H1 (cell line): ENCODE data around the gene TSFM. TPM values are rescaled to one million over a fixed set of nuclear protein-coding genes. Genes with fewer than 3 reads are reported as not detected.

Experiments used
- CTCF ChIA-PET: fragments of 300-600 bp; sonication (Branson Sonifier 250); formaldehyde crosslinking; loops from one replicate; lab custom pipeline; 2021; ENCODE audit not compliant: partially characterized antibody; lab: Charles Lee
- POLR2A ChIA-PET: fragments of 300-600 bp; sonication (Branson Sonifier 250); formaldehyde crosslinking; loops from one replicate; lab custom pipeline; 2021; ENCODE audit warnings: inconsistent platforms; ENCODE audit not compliant: partially characterized antibody; lab: Charles Lee
- DNase-seq, 2 experiments: peaks; one replicate each; pipeline versions ENCODE4 v3.0.0 to v3.0.0-alpha.2; 2010 to 2022; ENCODE audit warnings: low spot score in 2 of 2, low read depth in 1 of 2, mixed read lengths in 1 of 2
- FAIRE-seq: peaks from 2 replicates; lab custom pipeline; 2011; peaks lifted over from hg19 to GRCh38; lab: Jason Lieb, UNC
- H2AFZ ChIP-seq: 2 replicates; pipeline ENCODE4 v1.8.1; 2012; ENCODE audit warnings: low read length, inconsistent platforms
- H2AK5ac ChIP-seq: 2 replicates; pipeline ENCODE4 v1.6.1; 2013; ENCODE audit warnings: low read depth, low read length
- H2BK120ac ChIP-seq: replicated peaks from 2 replicates; pipeline ENCODE3; 2013; ENCODE audit warnings: low read depth, low read length, inconsistent platforms
- H2BK12ac ChIP-seq: 2 replicates; pipeline ENCODE4 v1.6.1; 2013; ENCODE audit warnings: low read depth, low read length
- H2BK15ac ChIP-seq: 2 replicates; pipeline ENCODE4 v1.6.1; 2013; ENCODE audit warnings: low read length
- H2BK20ac ChIP-seq: 2 replicates; pipeline ENCODE4 v1.6.1; 2013; ENCODE audit warnings: low read length
- H2BK5ac ChIP-seq: 2 replicates; pipeline ENCODE4 v1.6.1; 2013; ENCODE audit warnings: low read depth, low read length
- H3K14ac ChIP-seq: 2 replicates; pipeline ENCODE4 v1.6.1; 2013; ENCODE audit warnings: inconsistent platforms; ENCODE audit not compliant: insufficient read length
- H3K18ac ChIP-seq: 2 replicates; pipeline ENCODE4 v1.6.1; 2013; ENCODE audit warnings: low read length; ENCODE audit errors: extremely low read depth
- H3K23ac ChIP-seq: 2 replicates; pipeline ENCODE4 v1.6.1; 2013; ENCODE audit warnings: inconsistent platforms; ENCODE audit not compliant: insufficient read length
- H3K23me2 ChIP-seq: 2 replicates; pipeline ENCODE4 v1.6.1; 2013; ENCODE audit warnings: low read depth, low read length
- H3K27ac ChIP-seq: 2 replicates; pipeline ENCODE4 v1.6.1; 2011; ENCODE audit warnings: low read depth, low read length, inconsistent platforms
- H3K27me3 ChIP-seq, 4 experiments: replicated peaks in 1 of 4; 1 replicate in 1 of 4; 2 replicates in 3 of 4; pipeline versions ENCODE4 v1.6.1 to v1.8.1; 2011 to 2013; ENCODE audit warnings: low read length in 3 of 4, mild to moderate bottlenecking in 3 of 4, inconsistent platforms in 2 of 4, mixed read lengths in 2 of 4, moderate library complexity in 1 of 4; ENCODE audit not compliant: control insufficient read depth in 3 of 4, insufficient read depth in 3 of 4; ENCODE audit errors: extremely low read depth in 1 of 4
- H3K36me3 ChIP-seq, 4 experiments: 2 replicates each; pipeline versions ENCODE4 v1.6.1 to v1.8.1; 2011 to 2013; ENCODE audit warnings: mild to moderate bottlenecking in 4 of 4, low read length in 3 of 4, moderate library complexity in 2 of 4, control low read depth in 1 of 4, inconsistent platforms in 1 of 4; ENCODE audit not compliant: insufficient read depth in 4 of 4, control insufficient read depth in 2 of 4
- H3K4ac ChIP-seq: replicated peaks from 2 replicates; pipeline ENCODE3; 2013; ENCODE audit warnings: low read length, low read depth, mixed read lengths, inconsistent platforms; ENCODE audit not compliant: insufficient read length
- H3K4me1 ChIP-seq, 4 experiments: replicated peaks in 1 of 4; 1 replicate in 1 of 4; 2 replicates in 3 of 4; pipeline versions ENCODE4 v1.6.1 to v1.8.1; 2011 to 2013; ENCODE audit warnings: low read length in 3 of 4, inconsistent platforms in 2 of 4, mixed read lengths in 1 of 4; ENCODE audit not compliant: insufficient read depth in 4 of 4, control insufficient read depth in 3 of 4
- H3K4me2 ChIP-seq, 2 experiments: 2 replicates each; pipeline versions ENCODE4 v1.6.1 to v1.8.1; 2011 to 2013; ENCODE audit warnings: low read depth in 2 of 2, low read length in 2 of 2, control low read depth in 1 of 2, inconsistent platforms in 1 of 2, mild to moderate bottlenecking in 1 of 2; ENCODE audit not compliant: insufficient read depth in 1 of 2
- H3K4me3 ChIP-seq, 4 experiments: fragments of 200-600, 300-600 bp in 1 of 4; sonication (generic), shearing (Covaris generic), sonication (Bioruptor Twin) in 1 of 4; 2 replicates each; pipeline versions ENCODE4 v1.5.1 to v1.8.1; 2011 to 2016; ENCODE audit warnings: low read length in 4 of 4, low read depth in 3 of 4, control low read depth in 2 of 4, inconsistent platforms in 2 of 4, mild to moderate bottlenecking in 2 of 4, mixed read lengths in 1 of 4, moderate library complexity in 1 of 4; ENCODE audit not compliant: insufficient read depth in 2 of 4; ENCODE audit errors: extremely low read depth in 1 of 4
- H3K56ac ChIP-seq: replicated peaks from 2 replicates; pipeline ENCODE3; 2013; ENCODE audit warnings: low read depth, mild to moderate bottlenecking, mixed read lengths, low read length, inconsistent platforms; ENCODE audit not compliant: insufficient read length
- H3K79me1 ChIP-seq: 2 replicates; pipeline ENCODE4 v1.6.1; 2013; ENCODE audit warnings: low read depth, low read length, control low read depth
- H3K79me2 ChIP-seq, 2 experiments: 2 replicates each; pipeline versions ENCODE4 v1.6.1 to v1.8.1; 2012 to 2013; ENCODE audit warnings: low read length in 2 of 2, mild to moderate bottlenecking in 2 of 2, inconsistent platforms in 1 of 2; ENCODE audit not compliant: insufficient read depth in 2 of 2, control insufficient read depth in 1 of 2
- H3K9ac ChIP-seq, 4 experiments: replicated peaks in 1 of 4; 1 replicate in 1 of 4; 2 replicates in 3 of 4; pipeline versions ENCODE4 v1.6.1 to v1.8.1; 2011 to 2013; ENCODE audit warnings: low read depth in 3 of 4, low read length in 3 of 4, control low read depth in 2 of 4, mild to moderate bottlenecking in 2 of 4, moderate library complexity in 2 of 4, inconsistent platforms in 1 of 4; ENCODE audit errors: extremely low read depth in 1 of 4
- H3K9me3 ChIP-seq, 2 experiments: 2 replicates each; pipeline versions ENCODE4 v1.6.1 to v1.8.1; 2012 to 2013; ENCODE audit warnings: mild to moderate bottlenecking in 2 of 2, moderate library complexity in 2 of 2, control low read depth in 1 of 2, inconsistent platforms in 1 of 2, low read depth in 1 of 2, low read length in 1 of 2, mixed read lengths in 1 of 2; ENCODE audit not compliant: insufficient read depth in 2 of 2
- H4K20me1 ChIP-seq, 2 experiments: replicated peaks in 1 of 2; 2 replicates each; pipeline versions ENCODE3 to v1.8.1; 2011 to 2013; ENCODE audit warnings: inconsistent platforms in 2 of 2, low read length in 2 of 2, mild to moderate bottlenecking in 1 of 2; ENCODE audit not compliant: insufficient read depth in 2 of 2, control insufficient read depth in 1 of 2
- H4K5ac ChIP-seq: 2 replicates; pipeline ENCODE4 v1.6.1; 2013; ENCODE audit warnings: low read length, low read depth, mixed read lengths, inconsistent platforms; ENCODE audit not compliant: insufficient read length
- H4K8ac ChIP-seq: 2 replicates; pipeline ENCODE4 v1.8.0; 2013; ENCODE audit warnings: mild to moderate bottlenecking, moderate library complexity, low read length, inconsistent platforms; ENCODE audit not compliant: insufficient read depth; ENCODE audit errors: extremely low read depth
- H4K91ac ChIP-seq: replicated peaks from 2 replicates; pipeline ENCODE3; 2013; ENCODE audit warnings: low read length, mixed read lengths, inconsistent platforms; ENCODE audit not compliant: insufficient read length
- KDM4A ChIP-seq: IDR thresholded peaks from one replicate; pipeline ENCODE4 v1.7.1; 2012; ENCODE audit warnings: low read depth, mild to moderate bottlenecking, moderate library complexity, low read length, inconsistent platforms; ENCODE audit not compliant: severe bottlenecking
- PHF8 ChIP-seq: fragments of 200-600 bp; sonication (generic); conservative IDR thresholded peaks from 2 replicates; pipeline ENCODE4 v1.7.1; 2012; ENCODE audit warnings: low read depth, mild to moderate bottlenecking, inconsistent platforms, low read length, moderate library complexity
- POLR2A ChIP-seq, 2 experiments: IDR thresholded peaks; 1 replicate in 1 of 2; 2 replicates in 1 of 2; pipeline ENCODE4 v1.6.1; 2011; ENCODE audit warnings: low read depth in 2 of 2, low read length in 2 of 2, mild to moderate bottlenecking in 2 of 2; ENCODE audit errors: control extremely low read depth in 1 of 2
- SIN3A ChIP-seq, 2 experiments: IDR thresholded peaks in 1 of 2; conservative IDR thresholded peaks in 1 of 2; 2 replicates each; pipeline ENCODE4 v1.6.1; 2011 to 2012; ENCODE audit warnings: low read length in 2 of 2, improper control_type of control experiment in 1 of 2, low read depth in 1 of 2, mild to moderate bottlenecking in 1 of 2
- WGBS, 2 experiments: shearing (Covaris generic) in 1 of 2; methylation state at CpG; one replicate each; pipeline versions ENCODE4 v1.1.6 to v1.1.7; 2013 to 2015; ENCODE audit warnings: low lambda C conversion rate in 2 of 2, mixed read lengths in 2 of 2, inconsistent platforms in 1 of 2, low coverage in 1 of 2, missing lambda C conversion rate in 1 of 2; ENCODE audit not compliant: insufficient replicate concordance in 2 of 2, insufficient coverage in 1 of 2, insufficient read length in 1 of 2; ENCODE audit errors: extremely low coverage in 1 of 2, missing lambda C conversion rate in 1 of 2; 5-methylcytosine and 5-hydroxymethylcytosine counted together
- polyA plus RNA-seq, 7 experiments: library from polyadenylated mRNA; depleted of rRNA in 3 of 7; stranded (reverse) in 5 of 7; unstranded in 2 of 7; fragments of >200 nt in 5 of 7; fragments of 200-250 nt in 2 of 7; gene quantifications; 1 replicate in 5 of 7; 2 replicates in 1 of 7; 4 replicates in 1 of 7; pipeline versions ENCODE4 v1.2.1 to v1.2.3, GENCODE V29; 2011 to 2013; ENCODE audit warnings: missing spikeins in 2 of 7, mixed read lengths in 2 of 7
- total RNA-seq: library from RNA; stranded (reverse); fragmentation: NEBNext Ultra II Directional; extraction: Animal tissue kit (Norgen Biotek cat#: 25700); gene quantifications from 2 replicates; pipeline ENCODE4 v1.2.1, GENCODE V29; 2021

Gene TSFM
- total and polyA plus RNA-seq, 2 of the 8 experiments (the other 6 are each of a cell fraction or from before 2014, with no cell fraction given): 17.4 to 49.8 TPM

- Histone ChIP-seq H2AFZ (no peak overlapping the region), H3K79me1 (no peaks in the 10 kb centered on the region), H3K4me1 (no peaks in the 10 kb centered on the region), H3K14ac (no peak overlapping the region), H3K4me2 (no peak overlapping the region), H3K9me3 (no peaks in the 10 kb centered on the region), H3K79me2 (peaks cover 0 to 16% of the 10 kb centered on the region in 2 experiments; a peak in 2 of 4 replicates), H2BK120ac (no peak overlapping the region), H2AK5ac (no peak overlapping the region), H4K5ac (no peak overlapping the region), H3K36me3 (peaks cover 0 to 14% (median 6%) of the 10 kb centered on the region in 4 experiments; a peak in 5 of 8 replicates), H4K8ac (no peak overlapping the region), H4K91ac (no peak overlapping the region), H2BK20ac (no peak overlapping the region), H2BK15ac (no peak overlapping the region), H3K56ac (no peak overlapping the region), H3K4ac (no peak overlapping the region), H3K27ac (no peak overlapping the region), H3K23ac (no peak overlapping the region), H2BK12ac (no peak overlapping the region), H3K4me3 (no peak overlapping the region), H4K20me1 (no peaks in the 10 kb centered on the region), H2BK5ac (no peak overlapping the region), H3K9ac (no peak overlapping the region), H3K18ac (no peak overlapping the region), H3K27me3 (no peaks in the 10 kb centered on the region), H3K23me2 (peaks cover 2% of the 10 kb centered on the region; the same call in 1 of the 2 replicates)
- ChIA-PET POLR2A (interaction anchor here (1.2 to 2.6 kb wide), 3 partner anchors 9 to 34 kb away, joined by 6 to 19 read pairs (median 7); partner anchors contain the start of genes CYP27B1, EEF1AKMT3 and METTL1), CTCF (interaction anchor here (0.7 to 4.7 kb wide), 12 partner anchors 11 to 124 kb away, joined by 3 to 28 read pairs (median 4); partner anchors contain the start of gene CYP27B1)
- FAIRE-seq (no peak), DNase-seq (no peak)
- 91% methylated on average over 3 of the region's 3 CpGs; no CpG with 5 or more reads in 1 of the 2 experiments for WGBS, 2 experiments
- TF ChIP-seq SIN3A (conservative IDR thresholded peaks at IDR 0.05 in 1 of 2, IDR thresholded peaks at IDR 0.05 in 1 of 2; ENCODE audit: low read depth in 1 of 2, low read length in 2 of 2) (no peak), KDM4A (no peak), PHF8 (no peak), POLR2A (IDR thresholded peaks at IDR 0.05; ENCODE audit: control extremely low read depth in 1 of 2, low read depth in 2 of 2, low read length in 2 of 2) (no peak)
Observed at GRCh38 chr12:57781244-57781643, 1.3 kb upstream of the TSFM start.
